Astrocyte (in vitro differentiated cells and primary cell): ENCODE data around the gene CZIB. TPM values are rescaled to one million over a fixed set of nuclear protein-coding genes. Genes with fewer than 3 reads are reported as not detected.

Source experiments
- DNase-seq: peaks from one replicate; pipeline ENCODE4 v3.0.0-alpha.2; 2010; ENCODE audit warnings: low read depth
- FAIRE-seq: peaks from 2 replicates; lab custom pipeline; 2011; peaks lifted over from hg19 to GRCh38; lab: Jason Lieb, UNC
- H2AFZ ChIP-seq: 2 replicates; pipeline ENCODE4 v1.6.0; 2012; ENCODE audit warnings: low read depth, low read length, inconsistent platforms
- H3K27ac ChIP-seq: 2 replicates; pipeline ENCODE4 v1.5.1; 2011; ENCODE audit warnings: low read depth, low read length, inconsistent platforms
- H3K27me3 ChIP-seq: 2 replicates; pipeline ENCODE4 v1.6.0; 2011; ENCODE audit warnings: low read length, inconsistent platforms; ENCODE audit not compliant: insufficient read depth
- H3K36me3 ChIP-seq: 2 replicates; pipeline ENCODE4 v1.5.1; 2011; ENCODE audit warnings: low read length, inconsistent platforms; ENCODE audit not compliant: insufficient read depth
- H3K4me1 ChIP-seq: 2 replicates; pipeline ENCODE4 v1.5.1; 2011; ENCODE audit warnings: low read length, inconsistent platforms; ENCODE audit not compliant: insufficient read depth
- H3K4me2 ChIP-seq: 2 replicates; pipeline ENCODE4 v1.6.0; 2012; ENCODE audit warnings: low read length, inconsistent platforms
- H3K4me3 ChIP-seq: 2 replicates; pipeline ENCODE4 v1.5.1; 2011; ENCODE audit warnings: low read depth, mild to moderate bottlenecking, low read length, inconsistent platforms; ENCODE audit not compliant: insufficient read depth
- H3K79me2 ChIP-seq: 2 replicates; pipeline ENCODE4 v1.6.0; 2012; ENCODE audit warnings: mild to moderate bottlenecking, low read length, inconsistent platforms; ENCODE audit not compliant: insufficient read depth
- H3K9ac ChIP-seq: 2 replicates; pipeline ENCODE4 v1.6.0; 2012; ENCODE audit warnings: mild to moderate bottlenecking, low read length, inconsistent platforms
- H3K9me3 ChIP-seq: 2 replicates; pipeline ENCODE4 v1.5.1; 2012; ENCODE audit warnings: low read depth, mild to moderate bottlenecking, low read length, inconsistent platforms; ENCODE audit not compliant: insufficient read depth
- H4K20me1 ChIP-seq: 2 replicates; pipeline ENCODE4 v1.6.0; 2012; ENCODE audit warnings: low read length, inconsistent platforms; ENCODE audit not compliant: insufficient read depth
- H3K27ac Mint-ChIP-seq: one replicate; pipeline ENCODE4 v1.8.0; 2021; ENCODE audit warnings: mild to moderate bottlenecking, mixed read lengths; ENCODE audit not compliant: unreplicated experiment
- H3K27me3 Mint-ChIP-seq: one replicate; pipeline ENCODE4 v1.8.0; 2021; ENCODE audit warnings: low read depth, mixed read lengths; ENCODE audit not compliant: unreplicated experiment
- H3K36me3 Mint-ChIP-seq: one replicate; pipeline ENCODE4 v1.8.0; 2021; ENCODE audit warnings: low read depth, mixed read lengths; ENCODE audit not compliant: unreplicated experiment
- H3K4me1 Mint-ChIP-seq: one replicate; pipeline ENCODE4 v1.8.0; 2021; ENCODE audit warnings: low read depth, mixed read lengths; ENCODE audit not compliant: unreplicated experiment
- H3K4me3 Mint-ChIP-seq: one replicate; pipeline ENCODE4 v1.8.0; 2021; ENCODE audit warnings: mild to moderate bottlenecking, moderate library complexity, mixed read lengths; ENCODE audit not compliant: unreplicated experiment
- H3K9me3 Mint-ChIP-seq: one replicate; pipeline ENCODE4 v1.8.0; 2021; ENCODE audit warnings: mild to moderate bottlenecking, mixed read lengths; ENCODE audit not compliant: unreplicated experiment
- EZH2 ChIP-seq: IDR thresholded peaks from 2 replicates; pipeline ENCODE4 v1.6.1; 2012; ENCODE audit warnings: mild to moderate bottlenecking, low read length, inconsistent platforms; ENCODE audit not compliant: insufficient read depth
- total RNA-seq: library from RNA; stranded (reverse); gene quantifications from 2 replicates; pipeline ENCODE4 v1.2.1, GENCODE V29; 2021
- TF ChIP-seq, protein P1 (sequence below): IDR thresholded peaks from 2 replicates; pipeline ENCODE4 v1.5.1; 2011; ENCODE audit warnings: low read depth, mild to moderate bottlenecking, inconsistent platforms, low read length, moderate library complexity; ENCODE audit not compliant: insufficient read depth

The CZIB gene
- total RNA-seq, 1 donor from 2014 or later, result 34.5 TPM

DNA sequence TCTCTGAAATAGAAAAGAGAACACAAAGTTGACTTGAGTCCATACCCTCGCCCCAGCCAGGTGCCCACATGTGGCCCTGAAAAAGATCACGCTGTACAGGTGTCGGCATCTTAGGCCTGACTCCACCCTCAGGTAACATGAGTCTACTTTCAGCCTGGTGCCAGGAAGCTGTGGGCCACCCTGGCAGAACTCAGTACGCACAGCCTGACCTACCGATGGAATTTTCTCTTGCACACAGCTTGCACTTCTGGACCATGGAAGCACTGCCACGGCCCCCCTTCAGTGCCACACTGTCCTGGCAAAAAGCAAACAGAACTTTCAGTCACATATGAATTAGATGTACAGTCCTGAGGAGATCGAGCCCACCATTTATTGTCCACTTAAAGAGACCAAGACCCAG is 2.2 kb downstream of the CZIB start:
- H3K4me2 ChIP-seq, result no peak overlapping the region
- peaks cover 14% of the 10 kb centered on the region for H3K36me3 ChIP-seq
- H3K4me3 Mint-ChIP-seq, result peak overlapping the region; percentile 54
- no peaks in the 10 kb centered on the region for H4K20me1 ChIP-seq
- H3K27ac Mint-ChIP-seq, result no peak overlapping the region
- H3K9me3 ChIP-seq, result no peaks in the 10 kb centered on the region
- H3K27me3 ChIP-seq, result no peaks in the 10 kb centered on the region
- H3K9ac ChIP-seq, result no peak overlapping the region
- H3K4me1 Mint-ChIP-seq, result peaks cover 2% of the 10 kb centered on the region
- peaks cover 5% of the 10 kb centered on the region for H3K36me3 Mint-ChIP-seq
- no peak for FAIRE-seq
- H3K4me1 ChIP-seq, result peaks cover 8% of the 10 kb centered on the region
- TF ChIP-seq, protein P1, sequence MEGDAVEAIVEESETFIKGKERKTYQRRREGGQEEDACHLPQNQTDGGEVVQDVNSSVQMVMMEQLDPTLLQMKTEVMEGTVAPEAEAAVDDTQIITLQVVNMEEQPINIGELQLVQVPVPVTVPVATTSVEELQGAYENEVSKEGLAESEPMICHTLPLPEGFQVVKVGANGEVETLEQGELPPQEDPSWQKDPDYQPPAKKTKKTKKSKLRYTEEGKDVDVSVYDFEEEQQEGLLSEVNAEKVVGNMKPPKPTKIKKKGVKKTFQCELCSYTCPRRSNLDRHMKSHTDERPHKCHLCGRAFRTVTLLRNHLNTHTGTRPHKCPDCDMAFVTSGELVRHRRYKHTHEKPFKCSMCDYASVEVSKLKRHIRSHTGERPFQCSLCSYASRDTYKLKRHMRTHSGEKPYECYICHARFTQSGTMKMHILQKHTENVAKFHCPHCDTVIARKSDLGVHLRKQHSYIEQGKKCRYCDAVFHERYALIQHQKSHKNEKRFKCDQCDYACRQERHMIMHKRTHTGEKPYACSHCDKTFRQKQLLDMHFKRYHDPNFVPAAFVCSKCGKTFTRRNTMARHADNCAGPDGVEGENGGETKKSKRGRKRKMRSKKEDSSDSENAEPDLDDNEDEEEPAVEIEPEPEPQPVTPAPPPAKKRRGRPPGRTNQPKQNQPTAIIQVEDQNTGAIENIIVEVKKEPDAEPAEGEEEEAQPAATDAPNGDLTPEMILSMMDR, result no peak
- TF ChIP-seq EZH2, result no peak
- H3K27me3 Mint-ChIP-seq, result no peaks in the 10 kb centered on the region
- no peaks in the 10 kb centered on the region for H3K9me3 Mint-ChIP-seq
- DNase-seq, result no peak
- no peak overlapping the region for H2AFZ ChIP-seq
- no peak overlapping the region for H3K4me3 ChIP-seq
- peaks cover 13% of the 10 kb centered on the region for H3K79me2 ChIP-seq
- H3K27ac ChIP-seq, result no peak overlapping the region

DNA sequence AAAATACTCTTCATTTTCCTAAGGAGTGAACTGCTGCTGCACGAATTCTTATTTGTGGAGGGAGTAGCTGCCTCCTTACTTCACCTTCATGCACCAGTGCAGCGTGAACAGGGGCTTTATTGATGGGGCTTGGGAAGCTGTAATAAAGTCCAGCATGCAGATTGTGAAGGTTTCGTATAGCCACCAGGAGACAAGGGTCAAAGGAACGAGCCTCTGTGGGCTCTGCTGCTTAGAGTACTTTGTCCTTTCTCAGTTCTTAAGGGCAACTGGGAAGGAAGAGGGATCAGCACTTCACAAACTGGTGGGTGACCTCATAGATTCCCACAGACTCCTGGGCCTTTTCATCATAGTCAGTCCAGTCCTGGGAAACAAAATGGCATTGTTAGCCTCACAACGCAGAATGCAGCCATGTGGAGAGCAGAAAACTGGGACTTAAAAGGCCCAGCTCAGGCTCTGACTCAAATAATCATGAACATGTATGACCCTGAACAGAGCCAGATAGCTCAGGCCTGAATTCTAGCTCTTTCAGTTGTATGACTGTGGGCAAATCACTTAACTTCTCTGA is 6.0 kb downstream of the CZIB start:
- H3K4me3 Mint-ChIP-seq, result no peak overlapping the region
- H3K4me3 ChIP-seq, result no peak overlapping the region
- H3K27me3 ChIP-seq, result no peaks in the 10 kb centered on the region
- H2AFZ ChIP-seq, result no peak overlapping the region
- peaks cover 1% of the 10 kb centered on the region for H3K4me1 ChIP-seq
- no peaks in the 10 kb centered on the region for H3K4me1 Mint-ChIP-seq
- H4K20me1 ChIP-seq, result no peaks in the 10 kb centered on the region
- TF ChIP-seq, protein P1, result no peak
- TF ChIP-seq EZH2, result no peak
- peaks cover 15% of the 10 kb centered on the region for H3K36me3 Mint-ChIP-seq
- H3K27me3 Mint-ChIP-seq, result no peaks in the 10 kb centered on the region
- peaks cover 9% of the 10 kb centered on the region for H3K79me2 ChIP-seq
- no peak overlapping the region for H3K9ac ChIP-seq
- no peaks in the 10 kb centered on the region for H3K9me3 ChIP-seq
- H3K36me3 ChIP-seq, result peaks cover 34% of the 10 kb centered on the region
- DNase-seq, result no peak
- H3K9me3 Mint-ChIP-seq, result no peaks in the 10 kb centered on the region
- no peak overlapping the region for H3K4me2 ChIP-seq
- no peak overlapping the region for H3K27ac ChIP-seq
- H3K27ac Mint-ChIP-seq, result no peak overlapping the region
- no peak for FAIRE-seq

DNA sequence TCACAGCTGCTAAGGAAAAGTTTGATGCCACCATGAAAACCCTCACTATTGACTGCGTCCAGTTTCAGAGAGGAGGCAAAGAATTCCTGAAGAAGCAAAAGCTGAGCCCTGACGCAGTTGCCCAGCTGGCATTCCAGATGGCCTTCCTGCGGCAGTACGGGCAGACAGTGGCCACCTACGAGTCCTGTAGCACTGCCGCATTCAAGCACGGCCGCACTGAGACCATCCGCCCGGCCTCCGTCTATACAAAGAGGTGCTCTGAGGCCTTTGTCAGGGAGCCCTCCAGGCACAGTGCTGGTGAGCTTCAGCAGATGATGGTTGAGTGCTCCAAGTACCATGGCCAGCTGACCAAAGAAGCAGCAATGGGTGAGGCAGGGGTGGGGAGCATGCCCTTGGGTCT is 9.5 kb downstream of the CZIB start:
- Mint-ChIP-seq H3K4me3 (no peak overlapping the region), H3K27me3 (no peaks in the 10 kb centered on the region), H3K27ac (no peak overlapping the region), H3K36me3 (peaks cover 32% of the 10 kb centered on the region), H3K9me3 (peaks cover 6% of the 10 kb centered on the region), H3K4me1 (no peaks in the 10 kb centered on the region)
- no peaks in the 10 kb centered on the region for H4K20me1 ChIP-seq
- no peak overlapping the region for H3K27ac ChIP-seq
- H3K9ac ChIP-seq, result no peak overlapping the region
- no peaks in the 10 kb centered on the region for H3K4me1 ChIP-seq
- peaks cover 50% of the 10 kb centered on the region for H3K36me3 ChIP-seq
- H3K9me3 ChIP-seq, result peaks cover 8% of the 10 kb centered on the region
- H2AFZ ChIP-seq, result no peak overlapping the region
- FAIRE-seq (no peak), DNase-seq (no peak)
- no peaks in the 10 kb centered on the region for H3K79me2 ChIP-seq
- no peak overlapping the region for H3K4me3 ChIP-seq
- no peak overlapping the region for H3K4me2 ChIP-seq
- H3K27me3 ChIP-seq, result no peaks in the 10 kb centered on the region
- TF ChIP-seq, protein P1, result no peak
- TF ChIP-seq EZH2, result no peak
